GM18519 (cell line): Measurements from ENCODE around the gene KIF23.
A peak's percentile ranks its signal among the peaks of the same experiment; 100 is the strongest.
"Not testable (repeated sequence)": the region's sequence is repeated elsewhere in the genome, so short reads cannot be mapped to it uniquely, and the experiment has no call there.

Experiments
- ATAC-seq: cut with Tn5 transposase; IDR thresholded peaks from one replicate; pipeline ENCODE4 v1.9.1; 2021; ENCODE audit warnings: mild to moderate bottlenecking, moderate library complexity; ENCODE audit not compliant: unreplicated experiment, low FRiP score

The KIF23 gene

DNA sequence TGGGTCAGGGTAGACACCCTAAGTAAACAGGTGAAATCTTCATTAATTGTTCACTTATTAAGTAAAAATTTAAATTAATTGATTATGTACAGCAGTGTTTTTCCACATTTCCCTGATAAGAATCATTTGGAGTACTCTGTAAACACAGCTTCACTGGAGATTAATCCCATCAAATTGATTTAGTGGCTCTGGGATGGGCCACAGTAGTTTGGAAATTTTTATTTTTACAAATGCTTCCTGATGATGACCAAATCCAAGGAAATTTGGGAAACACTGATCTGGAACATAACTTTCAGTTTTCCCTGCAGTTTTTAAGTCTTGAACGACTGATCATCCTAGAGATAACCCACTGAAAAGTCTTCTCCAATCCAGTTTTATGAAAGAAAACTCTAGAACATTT is 19.7 kb downstream of the KIF23 start:
- ATAC-seq = no peak

DNA sequence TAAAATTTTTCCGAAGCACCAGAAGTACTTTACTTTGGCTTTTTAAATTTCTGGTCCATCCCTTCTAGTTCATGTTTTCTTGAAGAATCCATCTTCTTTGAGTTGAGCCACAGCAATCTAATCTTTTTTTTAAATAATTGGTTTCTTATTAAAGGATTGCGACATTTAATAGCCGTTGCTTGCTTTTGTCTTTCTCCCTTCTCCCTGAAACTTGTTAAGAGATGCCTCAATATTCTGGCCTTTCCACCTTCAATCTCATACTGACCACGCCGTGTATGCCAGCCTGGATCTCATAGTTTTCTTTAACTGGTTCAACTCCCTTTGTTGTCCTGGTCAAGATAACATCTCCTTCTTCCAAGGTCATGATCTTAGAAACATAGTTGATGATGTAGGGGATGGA is 20.1 kb downstream of the KIF23 start:
- ATAC-seq = no peak

DNA sequence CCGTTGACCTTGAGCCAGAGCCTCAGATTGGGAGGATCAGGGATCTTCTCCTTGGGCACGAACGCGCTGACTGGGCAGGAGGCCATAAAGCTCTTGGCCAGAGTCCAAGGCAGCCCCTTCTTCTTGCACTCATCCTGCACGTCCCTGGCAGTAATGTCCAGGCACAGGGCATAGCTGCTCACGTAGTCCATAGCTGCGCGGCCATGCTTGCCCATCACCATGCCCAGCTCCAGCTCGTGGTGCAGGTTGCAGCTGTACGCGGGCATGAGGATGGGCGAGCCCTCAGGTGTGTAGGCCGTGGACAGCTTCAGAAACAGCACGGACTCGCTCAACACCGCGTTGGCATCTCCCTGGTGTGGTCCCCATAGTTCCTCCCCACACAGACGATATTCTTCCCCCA is 20.5 kb downstream of the KIF23 start:
- no peak for ATAC-seq

GRCh38 chr15:69435985-69436384 is 21.8 kb downstream of the KIF23 start:
- ATAC-seq = no peak

DNA sequence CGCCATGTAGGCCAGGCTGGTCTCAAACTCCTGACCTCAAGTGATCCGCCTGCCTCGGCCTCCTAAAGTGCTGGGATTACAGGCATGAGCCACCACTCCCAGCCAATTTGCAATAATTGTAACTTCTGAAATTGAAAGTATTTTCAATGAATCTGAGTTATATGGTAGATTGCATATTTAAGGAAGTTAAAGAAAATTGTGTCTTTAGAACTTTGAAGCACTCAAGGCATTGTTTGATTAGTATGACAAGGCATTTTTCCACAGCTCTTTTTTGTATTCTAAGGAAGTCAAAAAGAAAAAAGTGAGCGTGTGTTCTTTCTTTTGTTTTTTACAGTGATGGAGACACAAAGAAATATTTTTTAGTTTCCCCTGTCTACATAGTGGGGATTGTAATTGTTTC is 22.8 kb downstream of the KIF23 start:
- ATAC-seq = no peak

- ATAC-seq = no peak
Measured at GRCh38 chr15:69439623-69440022, 25.5 kb downstream of the KIF23 start.

DNA sequence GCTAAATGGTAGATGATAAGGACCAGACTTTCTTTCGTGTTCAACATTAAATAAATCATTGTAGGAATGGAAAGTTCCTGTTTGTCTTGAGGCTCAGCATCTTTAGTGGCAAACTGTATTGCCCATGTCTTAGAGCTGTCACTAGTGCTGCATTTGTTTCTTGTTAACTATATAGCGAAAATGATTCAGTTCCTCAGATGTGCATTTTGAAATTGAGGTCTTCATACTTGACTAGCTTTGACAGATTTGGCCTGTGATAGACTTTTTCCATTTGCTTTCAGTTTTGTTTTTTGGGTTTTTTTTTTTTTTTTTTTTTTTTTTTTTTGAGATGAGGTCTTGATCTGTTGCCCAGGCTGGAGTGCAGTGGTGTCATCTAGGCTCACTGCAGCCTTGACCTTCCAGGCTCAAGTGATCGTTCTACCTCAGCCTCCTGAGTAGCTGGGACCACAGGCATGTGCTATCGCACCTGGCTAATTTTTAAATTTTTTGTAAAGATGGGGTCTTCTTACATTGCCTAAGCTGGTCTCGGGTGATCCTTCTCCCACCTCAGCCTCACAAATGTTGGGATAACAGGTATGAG is 29.0 kb downstream of the KIF23 start:
- no peak for ATAC-seq

DNA sequence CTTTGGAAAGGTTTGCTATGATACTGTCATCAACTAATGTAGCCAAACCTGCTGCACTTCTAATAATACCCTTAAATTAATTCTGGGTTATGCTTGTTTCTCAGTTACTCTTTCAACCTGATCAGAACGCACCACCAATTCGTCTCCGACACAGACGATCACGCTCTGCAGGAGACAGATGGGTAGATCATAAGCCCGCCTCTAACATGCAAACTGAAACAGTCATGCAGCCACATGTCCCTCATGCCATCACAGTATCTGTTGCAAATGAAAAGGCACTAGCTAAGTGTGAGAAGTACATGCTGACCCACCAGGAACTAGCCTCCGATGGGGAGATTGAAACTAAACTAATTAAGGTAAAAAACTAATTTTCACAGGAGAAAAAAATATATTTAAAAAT is 30.5 kb downstream of the KIF23 start:
- ATAC-seq = no peak

- ATAC-seq = no peak
Measured at GRCh38 chr15:69446953-69447352, 32.8 kb downstream of the KIF23 start.

GRCh38 chr15:69450221-69450620 is 36.1 kb downstream of the KIF23 start:
- not testable (repeated sequence) for ATAC-seq

- no peak for ATAC-seq
Measured at GRCh38 chr15:69450968-69451695, 37.0 kb downstream of the KIF23 start.

GRCh38 chr15:69451951-69452691 is 38.0 kb downstream of the KIF23 start:
- peak; percentile 18 for ATAC-seq

GRCh38 chr15:69452692-69453521 is 38.8 kb downstream of the KIF23 start, which contains the start of gene RPLP1:
TSS of gene RPLP1 (plus strand) at chr15:69452818. CDS start at chr15:69452949, 131 bp downstream.
- ATAC-seq = peak; percentile 62

GRCh38 chr15:69454953-69455352 is 40.8 kb downstream of the KIF23 start:
- ATAC-seq = no peak

GRCh38 chr15:69456208-69457166 is 42.3 kb downstream of the KIF23 start:
- ATAC-seq = no peak

DNA sequence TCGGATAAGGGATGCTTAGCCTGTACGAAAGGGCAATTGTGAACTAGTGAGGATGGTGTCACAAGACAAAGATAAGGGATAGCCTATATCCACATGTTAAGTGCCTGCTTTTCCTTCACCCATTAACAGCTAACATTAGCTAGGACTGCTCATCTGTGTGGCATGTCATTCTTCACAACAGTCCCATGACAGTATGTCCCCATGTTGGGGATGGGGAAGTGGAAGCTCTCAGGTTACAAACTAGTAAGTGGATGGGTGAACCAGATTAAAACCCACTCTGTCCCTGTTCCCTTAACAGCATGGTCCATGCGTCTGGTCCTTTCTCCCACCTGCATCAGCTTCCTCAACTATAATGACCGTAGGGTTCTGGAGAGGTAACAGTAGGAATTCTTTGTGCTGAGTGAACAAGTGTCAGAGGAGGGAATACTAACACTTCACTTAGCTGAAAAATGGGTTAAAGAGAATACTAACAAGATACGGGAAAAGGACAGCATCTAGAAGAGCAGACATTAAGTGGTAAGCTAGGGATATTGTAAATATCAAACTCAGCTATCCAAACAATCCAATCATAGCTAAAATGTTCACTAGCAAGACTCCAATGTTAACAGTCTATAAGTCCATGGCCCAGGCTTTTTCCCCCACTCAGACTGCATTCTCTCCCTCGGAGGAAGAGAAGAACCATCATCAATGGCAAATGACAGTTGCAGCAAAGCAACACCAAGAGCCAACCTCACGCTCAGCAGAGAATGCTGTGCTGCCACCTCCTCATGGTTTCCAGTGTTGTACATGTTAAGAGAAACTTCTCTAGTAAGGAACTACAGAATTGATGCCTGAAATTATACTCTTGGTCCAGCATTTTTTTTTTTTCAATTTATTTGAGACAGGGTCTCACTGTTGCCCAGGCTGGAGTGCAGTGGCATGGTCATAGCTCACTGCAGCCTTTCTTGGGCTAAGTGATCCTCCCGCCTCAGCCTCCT is 43.4 kb downstream of the KIF23 start:
- ATAC-seq = no peak

- ATAC-seq = no peak
Measured at GRCh38 chr15:69459066-69459465, 44.9 kb downstream of the KIF23 start.

- ATAC-seq = no peak
Measured at GRCh38 chr15:69460481-69460880, 46.3 kb downstream of the KIF23 start.
